HG03521 (cell line): ENCODE measurements around the gene CLCN1.

ENCODE experiments used
- ATAC-seq: cut with Tn5 transposase; IDR thresholded peaks from one replicate; pipeline ENCODE4 v1.9.1; 2021; ENCODE audit warnings: mild to moderate bottlenecking, moderate library complexity; ENCODE audit not compliant: unreplicated experiment

The CLCN1 gene

DNA sequence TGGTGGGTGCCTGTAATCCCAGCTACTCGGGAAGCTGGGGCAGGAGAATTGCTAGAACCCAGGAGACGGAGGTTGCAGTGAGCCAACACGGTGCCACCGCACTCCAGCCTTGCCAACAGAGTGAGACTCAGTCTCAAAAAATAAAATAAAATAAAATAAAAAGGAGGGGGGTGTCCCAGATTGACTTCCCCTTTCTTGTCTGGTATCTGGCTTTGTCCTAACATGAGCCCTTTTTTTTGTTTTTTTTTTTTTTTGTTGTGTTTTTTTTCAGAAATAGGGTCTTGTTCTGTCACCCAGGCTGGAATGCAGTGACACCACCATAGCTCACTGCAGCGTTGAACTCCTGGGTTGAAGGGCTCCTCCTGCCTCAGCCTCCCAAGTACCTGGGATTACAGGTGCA, 23.0 kb upstream of the CLCN1 start:
- no peak for ATAC-seq

DNA sequence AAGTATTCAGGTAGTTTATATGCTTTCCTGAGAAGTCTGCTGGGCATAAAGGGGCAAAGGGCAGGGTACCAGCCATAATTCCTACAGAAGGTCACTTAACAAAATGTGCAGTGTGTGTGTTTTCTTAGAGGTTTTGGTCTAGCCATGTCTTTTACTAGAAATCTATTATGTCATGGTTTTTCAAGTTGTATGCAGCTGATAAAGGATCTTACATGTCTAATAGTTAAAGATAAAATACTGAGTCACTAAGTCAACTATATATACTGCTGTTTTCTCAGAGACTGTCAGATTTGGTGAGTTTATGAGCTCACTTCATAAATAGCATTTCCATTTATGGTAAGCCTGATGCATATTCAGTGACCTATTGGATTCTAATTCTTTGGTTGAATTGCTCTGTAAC, 20.0 kb upstream of the CLCN1 start:
- no peak for ATAC-seq

DNA sequence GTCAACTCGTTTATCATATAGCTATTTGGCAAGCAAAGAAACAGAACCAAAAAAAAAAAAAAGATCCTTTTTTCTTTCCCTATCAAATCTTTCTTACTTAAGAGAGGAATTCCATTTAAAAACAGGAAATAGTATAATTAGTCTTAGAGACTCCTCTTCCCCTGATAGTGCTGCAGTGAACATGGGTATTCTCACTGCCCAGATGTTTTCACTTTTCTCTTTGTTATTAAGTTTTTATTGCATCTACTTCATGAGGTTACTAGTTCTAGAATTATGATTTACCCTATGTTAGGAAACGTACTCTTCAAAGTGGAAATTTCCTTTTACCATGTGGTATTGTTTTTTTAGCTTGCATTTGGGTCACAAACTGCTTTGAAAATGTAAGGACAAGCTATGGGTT, 19.2 kb upstream of the CLCN1 start:
- no peak for ATAC-seq

DNA sequence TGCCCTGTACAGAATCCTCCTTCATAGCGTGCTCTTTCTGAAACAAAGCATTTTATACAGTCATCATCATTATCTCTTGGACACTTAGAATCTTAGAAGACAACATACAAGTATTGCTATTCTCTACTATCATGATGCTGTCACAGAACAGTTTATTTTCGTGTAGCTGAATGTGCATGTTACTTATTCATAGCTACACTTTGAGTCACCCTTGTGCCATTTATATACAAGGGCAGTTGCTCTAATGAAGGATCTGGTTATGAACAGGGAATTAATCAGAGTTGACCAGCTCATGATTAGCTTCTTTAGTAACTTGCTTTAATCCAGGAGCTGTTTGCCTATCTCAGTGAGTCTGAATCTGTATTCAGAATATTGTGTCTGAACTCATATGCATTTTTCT, 16.6 kb upstream of the CLCN1 start:
- ATAC-seq, result no peak

DNA sequence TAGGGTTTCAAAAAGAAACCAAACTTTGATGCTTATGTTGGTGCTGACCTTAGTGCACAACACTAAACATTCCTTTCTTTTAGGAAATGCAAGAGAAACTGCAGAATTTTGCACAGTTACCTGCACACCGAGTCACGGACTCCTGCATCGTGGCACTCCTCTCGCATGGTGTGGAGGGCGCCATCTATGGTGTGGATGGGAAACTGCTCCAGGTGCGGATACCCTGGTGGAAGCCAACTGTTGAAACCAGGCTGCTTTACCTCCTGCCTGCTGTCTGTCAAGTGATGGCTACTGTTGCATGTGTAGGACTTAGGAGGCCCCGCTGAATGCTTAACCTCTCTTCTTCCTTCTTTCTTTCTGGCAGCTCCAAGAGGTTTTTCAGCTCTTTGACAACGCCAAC, 16.1 kb upstream of the CLCN1 start:
- ATAC-seq, result no peak

DNA sequence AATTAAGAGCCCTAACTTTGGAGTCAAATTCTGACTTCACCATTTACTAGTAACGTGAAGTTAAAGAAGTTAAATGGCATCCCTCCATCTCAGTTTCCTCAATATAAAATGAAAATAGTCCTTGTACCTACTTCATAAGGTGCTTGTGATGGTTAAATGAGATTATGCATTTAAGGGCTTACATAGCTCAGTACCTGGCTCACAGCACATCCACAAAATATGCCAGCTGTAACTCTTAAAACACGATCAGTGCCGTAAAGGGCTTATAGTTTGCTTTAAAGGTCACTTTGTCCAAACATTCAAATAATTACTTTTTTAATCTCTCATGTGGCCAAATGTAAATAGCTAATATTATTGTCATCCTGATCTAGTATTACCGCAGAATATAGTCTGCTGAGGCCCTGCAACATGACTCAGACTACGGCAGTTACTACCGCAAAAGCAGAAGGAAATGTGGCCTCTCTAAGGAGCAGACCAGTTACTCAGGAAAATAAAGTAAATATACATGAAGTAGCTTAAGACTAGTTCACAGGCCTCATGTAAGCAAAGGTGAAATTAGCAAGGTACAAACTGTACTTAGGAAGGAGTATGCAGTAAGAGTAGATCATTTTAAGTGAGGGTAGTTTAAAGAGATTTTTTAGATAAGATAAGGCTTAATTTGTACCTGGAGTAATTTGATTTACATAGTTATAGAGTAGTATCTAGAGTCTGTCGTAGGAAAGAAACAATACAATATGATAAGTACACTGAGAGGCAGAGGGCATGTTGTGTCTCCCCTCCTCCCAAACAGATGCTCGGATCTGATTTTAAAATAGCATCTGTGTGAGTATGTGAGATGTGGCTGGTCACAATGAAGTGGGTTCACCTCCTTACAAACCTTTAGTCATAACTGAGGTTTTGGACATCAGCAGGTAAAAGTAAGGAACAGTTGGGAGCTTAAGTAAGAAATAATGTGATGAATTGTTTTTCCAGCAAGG, 14.7 kb upstream of the CLCN1 start:
- ATAC-seq, result no peak

DNA sequence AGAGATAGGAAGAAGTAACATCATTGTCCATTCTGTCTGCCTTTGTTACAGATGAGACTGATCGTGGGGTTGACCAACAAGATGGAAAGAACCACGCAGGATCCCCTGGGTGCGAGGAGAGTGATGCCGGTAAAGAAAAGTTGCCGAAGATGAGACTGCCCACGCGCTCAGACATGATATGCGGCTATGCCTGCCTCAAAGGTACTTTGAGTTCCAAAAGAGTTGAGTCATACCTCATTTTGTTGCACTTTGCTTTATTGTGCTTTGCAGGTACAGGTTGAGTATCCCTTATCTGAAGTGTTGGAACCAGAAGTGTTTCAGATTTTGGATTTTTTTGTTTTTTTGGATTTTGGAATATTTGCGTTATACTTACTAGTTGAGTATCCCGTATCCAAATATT, 12.2 kb upstream of the CLCN1 start:
- ATAC-seq, result no peak

DNA sequence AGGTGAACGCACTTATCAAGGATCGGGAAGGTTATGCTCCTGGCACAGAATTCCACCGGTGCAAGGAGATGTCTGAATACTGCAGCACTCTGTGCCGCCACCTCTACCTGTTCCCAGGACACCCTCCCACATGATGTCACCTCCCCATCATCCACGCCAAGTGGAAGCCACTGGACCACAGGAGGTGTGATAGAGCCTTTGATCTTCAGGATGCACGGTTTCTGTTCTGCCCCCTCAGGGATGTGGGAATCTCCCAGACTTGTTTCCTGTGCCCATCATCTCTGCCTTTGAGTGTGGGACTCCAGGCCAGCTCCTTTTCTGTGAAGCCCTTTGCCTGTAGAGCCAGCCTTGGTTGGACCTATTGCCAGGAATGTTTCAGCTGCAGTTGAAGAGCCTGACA, 11.0 kb upstream of the CLCN1 start:
- ATAC-seq, result no peak

DNA sequence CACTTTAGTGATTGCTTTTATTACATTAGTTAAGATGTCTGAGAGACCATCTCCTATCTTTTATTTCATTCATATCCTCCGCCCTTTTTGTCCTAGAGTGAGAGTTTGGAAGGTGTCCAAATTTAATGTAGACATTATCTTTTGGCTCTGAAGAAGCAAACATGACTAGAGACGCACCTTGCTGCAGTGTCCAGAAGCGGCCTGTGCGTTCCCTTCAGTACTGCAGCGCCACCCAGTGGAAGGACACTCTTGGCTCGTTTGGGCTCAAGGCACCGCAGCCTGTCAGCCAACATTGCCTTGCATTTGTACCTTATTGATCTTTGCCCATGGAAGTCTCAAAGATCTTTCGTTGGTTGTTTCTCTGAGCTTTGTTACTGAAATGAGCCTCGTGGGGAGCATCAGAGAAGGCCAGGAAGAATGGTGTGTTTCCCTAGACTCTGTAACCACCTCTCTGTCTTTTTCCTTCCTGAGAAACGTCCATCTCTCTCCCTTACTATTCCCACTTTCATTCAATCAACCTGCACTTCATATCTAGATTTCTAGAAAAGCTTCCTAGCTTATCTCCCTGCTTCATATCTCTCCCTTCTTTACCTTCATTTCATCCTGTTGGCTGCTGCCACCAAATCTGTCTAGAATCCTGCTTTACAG, 10.4 kb upstream of the CLCN1 start:
- no peak for ATAC-seq

DNA sequence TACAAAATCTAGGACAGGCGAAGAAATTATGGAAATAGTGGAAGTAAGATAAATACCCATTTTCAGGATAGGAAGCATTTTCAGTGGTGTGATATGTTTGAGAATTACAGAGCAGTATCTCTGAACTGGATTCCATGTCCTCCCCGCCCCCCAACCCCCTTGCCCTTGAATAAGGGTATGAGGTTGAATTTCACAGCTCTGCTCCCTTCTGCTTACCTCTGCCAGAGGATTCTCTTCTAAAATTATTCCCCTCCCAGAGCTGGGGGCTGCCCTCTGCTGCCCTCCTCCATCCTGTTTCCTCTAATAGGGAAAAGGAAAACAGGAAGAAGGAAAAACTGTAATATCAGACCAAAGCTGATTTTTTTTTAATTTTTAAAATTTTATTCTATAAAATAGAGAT, 7.3 kb upstream of the CLCN1 start:
- ATAC-seq, result no peak

DNA sequence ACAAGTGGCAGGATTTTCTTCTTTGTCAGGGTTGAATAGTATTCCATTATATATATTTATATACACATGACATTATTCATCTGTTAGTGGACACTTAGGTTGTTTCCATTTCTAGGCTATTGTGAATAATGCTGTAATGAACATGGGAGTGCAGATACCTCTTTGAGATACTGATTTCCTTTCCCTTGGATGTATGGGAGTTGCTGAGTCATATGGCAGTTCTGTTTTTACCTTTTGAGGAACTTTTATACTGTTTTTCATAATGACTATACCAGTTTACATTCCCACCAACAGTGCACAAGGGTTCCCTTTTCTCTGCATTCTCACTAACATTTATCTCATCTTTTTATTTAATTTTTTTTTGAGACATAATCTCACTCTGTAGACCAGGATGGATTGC, 1.8 kb upstream of the CLCN1 start:
- ATAC-seq, result no peak

DNA sequence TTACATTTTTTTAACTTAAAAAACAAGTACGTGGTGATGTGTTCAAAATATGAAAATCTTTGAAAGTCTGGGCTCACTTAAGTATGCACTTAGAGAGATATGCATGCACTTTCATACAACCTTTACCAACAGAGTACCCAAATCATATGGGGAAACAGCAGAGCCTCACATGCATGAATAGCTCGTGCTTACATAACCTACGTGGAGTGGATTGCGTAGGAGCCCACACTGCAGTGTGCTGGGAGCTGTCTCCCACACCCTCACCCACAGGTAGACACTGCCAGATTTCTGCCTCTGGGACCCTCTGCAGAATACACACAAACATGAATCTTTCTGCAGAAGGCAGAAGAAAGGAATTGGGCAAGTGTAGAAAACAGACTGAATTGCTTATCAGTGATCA, 581 bp downstream of the CLCN1 start:
- ATAC-seq, result no peak

DNA sequence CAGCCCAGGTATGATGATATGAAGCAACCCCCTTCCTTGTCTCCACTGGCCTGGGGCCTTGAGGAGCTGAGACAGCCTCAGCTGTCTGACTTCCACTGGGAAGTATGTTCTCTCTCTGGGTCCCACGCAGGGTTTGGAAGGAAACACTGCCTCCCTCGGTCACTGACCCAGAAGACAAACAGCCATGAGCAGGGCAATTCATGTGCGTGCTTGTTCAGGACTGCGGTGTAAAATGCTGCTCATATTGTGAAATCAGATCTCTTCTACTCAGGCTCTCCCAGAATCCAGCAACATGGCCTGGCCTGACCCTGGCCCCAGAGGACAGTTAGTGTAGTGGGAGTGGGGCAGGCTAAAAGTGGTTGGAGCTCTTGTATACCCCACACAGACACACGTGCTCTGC, 2.8 kb downstream of the CLCN1 start:
- ATAC-seq, result no peak

DNA sequence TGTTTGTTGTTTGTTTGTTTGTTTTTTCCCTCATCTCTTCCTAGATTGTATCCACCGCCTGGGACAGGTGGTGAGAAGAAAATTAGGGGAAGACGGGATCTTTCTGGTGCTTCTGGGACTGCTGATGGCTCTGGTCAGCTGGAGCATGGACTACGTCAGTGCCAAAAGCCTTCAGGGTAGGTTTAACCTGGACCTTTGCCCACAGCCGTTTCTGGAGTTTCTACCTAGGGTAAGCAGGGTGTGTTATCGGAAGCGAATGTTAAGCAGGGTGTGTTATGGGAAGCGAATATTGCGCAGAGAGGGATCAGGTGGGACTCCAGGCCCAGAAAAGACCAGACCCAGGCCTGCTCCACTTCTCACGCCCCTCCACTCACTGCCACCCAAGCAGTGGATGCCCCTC, 4.7 kb downstream of the CLCN1 start:
- ATAC-seq, result no peak

DNA sequence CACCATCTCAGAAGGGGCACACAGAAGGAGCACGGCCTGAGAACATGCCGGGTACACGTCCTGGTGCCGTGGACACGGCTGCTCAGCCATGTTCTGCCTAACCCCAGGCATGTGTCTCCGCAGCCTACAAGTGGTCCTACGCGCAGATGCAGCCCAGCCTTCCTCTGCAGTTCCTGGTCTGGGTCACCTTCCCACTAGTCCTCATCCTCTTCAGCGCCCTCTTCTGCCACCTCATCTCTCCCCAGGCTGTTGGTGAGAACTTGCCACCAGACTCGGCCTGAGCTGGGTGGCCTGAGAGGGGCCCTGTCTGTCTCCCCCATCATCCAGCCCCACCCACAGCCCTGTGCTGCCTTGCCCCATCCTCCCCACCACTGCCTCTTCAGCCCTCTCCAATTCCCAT, 5.3 kb downstream of the CLCN1 start:
- ATAC-seq, result no peak

DNA sequence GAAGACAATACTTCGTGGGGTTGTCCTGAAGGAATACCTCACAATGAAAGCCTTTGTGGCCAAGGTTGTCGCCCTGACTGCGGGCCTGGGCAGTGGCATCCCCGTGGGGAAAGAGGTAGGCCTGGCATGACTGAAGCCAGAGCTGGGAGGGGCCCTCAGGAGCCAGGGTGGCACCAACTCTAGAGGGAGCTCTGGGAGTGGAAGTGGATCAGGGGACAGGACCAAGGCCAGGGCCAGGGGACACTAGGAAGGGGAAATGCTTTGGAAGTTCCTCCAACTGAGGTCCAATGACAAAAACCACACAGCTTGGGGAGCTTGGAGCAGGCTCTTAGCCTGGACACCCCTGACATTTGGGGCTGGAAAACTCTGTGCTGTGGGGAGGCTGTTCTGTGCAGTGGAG, 5.8 kb downstream of the CLCN1 start:
- ATAC-seq, result no peak

DNA sequence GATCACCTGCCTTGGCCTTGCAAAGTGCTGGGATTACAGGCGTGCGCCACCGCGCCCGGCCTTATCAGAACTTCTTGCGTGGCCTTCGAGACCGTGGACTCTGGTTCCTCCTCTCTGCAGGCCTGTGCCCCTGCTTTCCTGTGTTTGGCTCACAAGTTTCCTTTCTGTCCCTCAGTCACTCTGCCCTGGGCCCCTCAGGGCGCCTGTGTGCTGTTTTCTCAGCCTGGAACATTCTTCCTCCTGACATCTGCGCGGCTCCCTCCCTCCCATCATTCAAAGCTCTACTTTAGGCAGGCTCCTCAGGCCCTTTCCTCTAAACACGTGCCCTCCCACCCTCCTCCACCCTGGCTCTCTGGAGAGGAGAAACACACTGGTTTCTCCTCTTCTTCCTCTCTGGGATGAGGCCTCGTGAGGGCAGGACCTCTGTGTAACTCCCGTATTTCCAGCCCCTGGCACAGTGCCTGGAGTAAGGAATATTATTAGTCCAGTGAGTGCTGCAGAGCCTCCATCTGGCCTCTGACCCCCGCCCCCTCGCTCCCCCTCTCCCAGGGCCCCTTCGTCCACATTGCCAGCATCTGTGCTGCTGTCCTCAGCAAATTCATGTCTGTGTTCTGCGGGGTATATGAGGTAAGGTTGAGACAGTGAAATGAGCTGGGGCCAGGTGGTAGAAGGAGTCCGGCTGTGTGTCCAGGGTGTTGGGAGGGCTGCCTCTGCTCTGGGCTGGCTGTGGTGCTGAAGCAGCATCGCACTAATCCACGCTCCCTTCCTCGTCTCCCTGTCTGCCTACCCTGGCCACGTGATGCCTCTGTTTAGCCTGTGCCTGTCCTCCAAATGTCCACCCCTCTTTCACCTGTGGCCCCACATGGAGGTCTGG, 7.1 kb downstream of the CLCN1 start:
- no peak for ATAC-seq

DNA sequence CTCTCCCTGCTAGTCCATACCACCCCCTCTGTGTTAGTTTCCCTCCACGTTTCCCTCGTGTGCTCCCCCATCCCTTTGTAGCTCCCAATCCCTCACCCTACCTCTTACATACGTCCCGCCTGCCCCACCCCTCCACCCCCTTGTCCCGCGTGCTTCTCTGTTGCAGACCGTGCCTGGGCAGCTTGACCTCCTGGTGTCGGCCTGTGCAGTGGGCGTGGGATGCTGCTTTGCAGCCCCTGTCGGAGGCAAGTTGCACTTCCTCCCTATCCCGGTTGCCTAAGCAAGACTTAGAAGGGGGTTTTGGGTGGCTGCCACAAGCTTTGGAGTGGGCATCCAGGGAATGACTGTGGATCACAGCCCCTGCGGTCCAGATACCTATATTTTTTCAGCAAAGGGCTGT, 7.7 kb downstream of the CLCN1 start:
- no peak for ATAC-seq

DNA sequence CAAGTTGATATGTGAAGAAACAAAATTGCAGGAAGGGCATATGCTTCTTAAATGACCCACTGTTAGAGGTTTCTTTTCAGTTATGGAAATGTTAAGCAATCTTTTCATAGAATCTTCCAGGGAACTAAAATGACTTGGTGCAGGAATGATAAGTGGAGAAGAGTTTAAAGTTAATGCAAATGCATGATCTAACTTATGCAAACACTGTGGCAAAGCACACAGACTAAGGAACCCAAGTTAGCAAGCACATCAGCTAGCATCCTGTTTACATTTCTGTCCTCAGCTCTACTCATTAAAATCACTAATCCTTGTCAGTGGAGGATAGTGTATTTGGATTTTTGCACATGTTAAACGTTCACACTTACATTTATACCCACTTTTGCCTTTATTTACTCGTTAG, 9.3 kb downstream of the CLCN1 start:
- no peak for ATAC-seq

DNA sequence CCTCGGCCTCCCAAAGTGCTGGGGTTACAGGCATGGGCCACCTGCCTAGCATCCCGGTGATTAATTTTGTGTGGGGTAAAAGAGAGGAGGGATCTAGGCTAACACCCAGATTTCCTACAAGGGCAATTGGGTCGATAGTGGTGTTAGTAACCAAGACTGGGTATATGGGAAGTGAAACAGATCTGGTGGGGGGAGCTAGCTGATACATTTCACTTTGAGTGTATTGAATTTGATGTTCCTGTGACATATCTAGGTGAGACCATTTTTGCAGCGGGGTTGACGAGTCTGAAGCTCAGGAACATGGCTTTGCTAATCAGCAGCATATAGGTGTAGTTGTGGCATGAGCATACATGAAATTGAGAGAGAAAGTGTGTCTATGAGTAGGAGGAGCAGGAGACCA, 12.0 kb downstream of the CLCN1 start:
- ATAC-seq, result no peak

DNA sequence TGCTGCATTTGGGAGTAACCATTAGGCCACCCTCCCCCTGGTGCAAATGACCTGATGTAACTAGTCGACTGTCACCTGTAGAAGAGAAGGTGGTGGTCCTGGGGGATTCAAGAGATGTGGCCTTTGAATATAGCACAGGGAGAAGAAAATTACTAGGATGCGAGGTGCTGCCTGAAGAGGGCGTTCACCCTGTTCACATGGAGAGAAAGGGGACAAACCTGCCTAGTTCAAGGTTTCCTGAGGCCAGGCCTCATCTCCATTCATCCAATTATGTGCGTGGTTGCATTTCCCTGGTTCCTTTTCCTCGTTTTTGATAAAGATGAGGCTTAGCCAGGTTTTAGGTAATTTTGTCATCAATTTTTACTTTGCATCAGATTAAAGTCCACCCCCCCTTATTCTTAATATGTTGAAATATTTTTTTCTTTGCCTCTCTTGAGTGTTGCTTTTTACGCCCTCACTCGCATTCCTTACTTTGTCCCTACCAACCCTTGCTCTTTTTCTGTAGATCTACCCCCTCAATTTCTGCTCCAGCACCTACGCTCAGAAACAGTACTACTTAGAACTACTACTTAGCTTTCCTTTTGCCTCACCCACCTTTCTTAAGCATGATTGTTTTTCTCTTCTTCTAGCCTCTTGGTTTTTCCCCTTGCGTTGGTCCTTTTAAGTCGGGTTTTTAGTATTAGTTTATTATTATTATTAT, 13.7 kb downstream of the CLCN1 start:
- no peak for ATAC-seq
